SK-N-SH treated with all-trans-retinoic acid at 6 μM for 48 hours (cell line): Measurements from ENCODE around the gene SBK2.

Experiments used
- ATAC-seq: fragments of 200-7000 bp; cut with Tn5 transposase; 3 replicates; pipeline ENCODE4 v1.9.1; 2020; ENCODE audit warnings: mild to moderate bottlenecking, moderate library complexity
- BACH2 ChIP-seq: fragments of 250-450 bp; sonication (Bioruptor Pico); IDR thresholded peaks from 2 replicates; pipeline ENCODE4 v1.9.0; 2021; ENCODE audit warnings: mild to moderate bottlenecking, borderline replicate concordance
- CSDC2 ChIP-seq: fragments of 250-450 bp; sonication (Bioruptor Pico); IDR thresholded peaks from 2 replicates; pipeline ENCODE4 v1.5.0; 2020; ENCODE audit warnings: mild to moderate bottlenecking, moderate library complexity
- GLIS3 ChIP-seq: fragments of 250-450 bp; sonication (Bioruptor Pico); IDR thresholded peaks from 2 replicates; pipeline ENCODE4 v1.5.0; 2020; ENCODE audit warnings: mild to moderate bottlenecking, moderate library complexity
- OSR1 ChIP-seq: fragments of 250-450 bp; sonication (Bioruptor Pico); IDR thresholded peaks from 2 replicates; pipeline ENCODE4 v1.8.0; 2022; ENCODE audit warnings: moderate library complexity, mild to moderate bottlenecking, inconsistent platforms
- PPARA ChIP-seq: fragments of 250-450 bp; sonication (Bioruptor Pico); IDR thresholded peaks from 2 replicates; pipeline ENCODE4 v1.5.0; 2020; ENCODE audit warnings: mild to moderate bottlenecking, borderline replicate concordance
- RARB ChIP-seq: fragments of 250-450 bp; sonication (Bioruptor Pico); IDR thresholded peaks from 2 replicates; pipeline ENCODE4 v1.8.0; 2021; ENCODE audit warnings: mild to moderate bottlenecking, moderate library complexity
- SNAI2 ChIP-seq: fragments of 250-450 bp; sonication (Bioruptor Pico); IDR thresholded peaks from 2 replicates; pipeline ENCODE4 v1.5.0; 2020; ENCODE audit warnings: mild to moderate bottlenecking, moderate library complexity
- TCF4 ChIP-seq: fragments of 250-450 bp; sonication (Bioruptor Pico); IDR thresholded peaks from 2 replicates; pipeline ENCODE4 v1.8.0; 2021; ENCODE audit warnings: mild to moderate bottlenecking, moderate library complexity, borderline replicate concordance
- TOX ChIP-seq: fragments of 250-450 bp; sonication (Bioruptor Pico); IDR thresholded peaks from 2 replicates; pipeline ENCODE4 v1.8.0; 2021; ENCODE audit warnings: mild to moderate bottlenecking, moderate library complexity, borderline replicate concordance
- ZC3H10 ChIP-seq: fragments of 250-450 bp; sonication (Bioruptor Pico); IDR thresholded peaks from 2 replicates; pipeline ENCODE4 v1.5.1; 2021; ENCODE audit warnings: mild to moderate bottlenecking, moderate library complexity
- ZFP3 ChIP-seq: fragments of 250-450 bp; sonication (Bioruptor Pico); IDR thresholded peaks from 2 replicates; pipeline ENCODE4 v1.5.0; 2020; ENCODE audit warnings: mild to moderate bottlenecking, moderate library complexity
- ZFP30 ChIP-seq: fragments of 450-650 bp; formaldehyde crosslinking; IDR thresholded peaks from 2 replicates; pipeline ENCODE4 v1.5.0; 2022; ENCODE audit warnings: mild to moderate bottlenecking, moderate library complexity
- ZNF565 ChIP-seq: fragments of 450-650 bp; formaldehyde crosslinking; conservative IDR thresholded peaks from 2 replicates; pipeline ENCODE4 v1.5.0; 2020; ENCODE audit warnings: low read depth, mild to moderate bottlenecking, moderate library complexity
- ZNF70 ChIP-seq: fragments of 450-650 bp; formaldehyde crosslinking; IDR thresholded peaks from 2 replicates; pipeline ENCODE4 v1.5.0; 2020; ENCODE audit warnings: mild to moderate bottlenecking, moderate library complexity
- ZNF8 ChIP-seq: fragments of 450-650 bp; formaldehyde crosslinking; IDR thresholded peaks from 2 replicates; pipeline ENCODE4 v1.5.0; 2020; ENCODE audit warnings: mild to moderate bottlenecking, moderate library complexity
- TF ChIP-seq, protein P1 (sequence below): fragments of 250-450 bp; sonication (Bioruptor Pico); IDR thresholded peaks from 2 replicates; pipeline ENCODE4 v1.5.1; 2020; ENCODE audit warnings: low read depth, mild to moderate bottlenecking, moderate library complexity
- TF ChIP-seq, protein P2 (sequence below): fragments of 250-450 bp; sonication (Bioruptor Pico); IDR thresholded peaks from 2 replicates; pipeline ENCODE4 v1.5.1; 2021; ENCODE audit warnings: mild to moderate bottlenecking, moderate library complexity
- TF ChIP-seq, protein P3 (sequence below): fragments of 250-450 bp; sonication (Bioruptor Pico); IDR thresholded peaks from 2 replicates; pipeline ENCODE4 v1.8.0; 2020; ENCODE audit warnings: mild to moderate bottlenecking, moderate library complexity, borderline replicate concordance
- TF ChIP-seq, protein P4 (sequence below): fragments of 250-450 bp; sonication (Bioruptor Pico); IDR thresholded peaks from 2 replicates; pipeline ENCODE4 v1.8.0; 2021; ENCODE audit warnings: low read depth, mild to moderate bottlenecking, moderate library complexity, borderline replicate concordance
- TF ChIP-seq, protein P5 (sequence below): fragments of 250-450 bp; sonication (Bioruptor Pico); IDR thresholded peaks from 2 replicates; pipeline ENCODE4 v1.5.0; 2020; ENCODE audit warnings: mild to moderate bottlenecking, moderate library complexity

The SBK2 gene

DNA sequence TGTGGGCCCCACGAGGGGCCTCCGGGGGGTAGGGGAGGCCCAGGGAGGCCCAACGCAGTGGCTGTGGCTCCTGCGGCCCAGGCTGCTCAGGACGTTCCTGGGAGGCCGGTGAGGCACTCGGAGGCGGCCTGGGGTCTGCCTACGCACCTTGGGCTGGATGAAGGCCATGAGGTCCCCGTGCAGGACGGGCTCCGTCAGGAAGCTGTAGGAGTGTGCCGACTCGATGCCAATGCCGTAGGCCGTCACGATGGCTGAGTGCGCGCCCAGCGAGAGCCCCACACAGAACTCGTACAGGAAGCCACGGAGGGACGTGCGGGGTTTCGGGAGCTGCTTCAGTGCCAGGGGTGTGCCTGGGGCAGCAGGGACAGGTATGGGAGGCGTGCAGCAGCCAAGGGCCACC lies 5.9 kb downstream of the SBK2 start:
- no peak for ATAC-seq

DNA sequence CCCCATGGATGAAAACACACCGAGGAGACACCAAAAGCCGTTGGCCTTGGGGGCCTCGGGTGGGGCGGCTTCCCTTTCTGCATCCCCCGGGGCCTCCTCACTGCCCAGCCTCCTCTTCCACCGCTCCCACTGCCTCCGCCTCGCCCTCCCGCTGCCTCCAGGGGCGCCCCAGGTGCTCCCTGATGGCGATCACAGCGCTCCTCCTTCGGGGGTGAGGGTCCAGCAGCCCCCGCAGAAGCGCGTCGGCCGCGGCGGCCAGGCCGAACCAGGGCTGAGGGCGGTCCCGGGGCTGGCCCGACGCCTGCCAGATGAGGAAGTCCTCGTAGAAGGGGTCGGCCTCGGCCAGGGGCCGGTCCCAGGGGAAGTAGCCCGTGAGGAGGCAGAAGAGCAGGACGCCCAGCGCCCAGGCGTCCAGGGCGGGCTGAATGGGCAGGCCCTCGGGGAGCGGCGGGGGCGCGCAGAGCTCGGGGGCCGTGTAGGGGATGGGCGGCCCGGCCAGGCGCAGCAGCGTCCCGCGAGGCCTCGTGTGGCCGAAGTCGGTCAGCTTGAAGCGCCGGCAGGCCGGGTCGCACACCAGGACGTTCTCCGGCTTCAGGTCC lies 7.2 kb downstream of the SBK2 start:
- no peak for ATAC-seq
- TF ChIP-seq OSR1 (CRISPR knock-in tag) (no peak), TCF4 (CRISPR knock-in tag) (no peak), RARB (CRISPR knock-in tag) (no peak), TOX (no peak), ZC3H10 (CRISPR knock-in tag) (no peak), SNAI2 (CRISPR knock-in tag) (no peak), PPARA (CRISPR knock-in tag) (no peak), ZNF8 (CRISPR knock-in tag) (no peak), BACH2 (CRISPR knock-in tag) (no peak)
- TF ChIP-seq, protein P1, sequence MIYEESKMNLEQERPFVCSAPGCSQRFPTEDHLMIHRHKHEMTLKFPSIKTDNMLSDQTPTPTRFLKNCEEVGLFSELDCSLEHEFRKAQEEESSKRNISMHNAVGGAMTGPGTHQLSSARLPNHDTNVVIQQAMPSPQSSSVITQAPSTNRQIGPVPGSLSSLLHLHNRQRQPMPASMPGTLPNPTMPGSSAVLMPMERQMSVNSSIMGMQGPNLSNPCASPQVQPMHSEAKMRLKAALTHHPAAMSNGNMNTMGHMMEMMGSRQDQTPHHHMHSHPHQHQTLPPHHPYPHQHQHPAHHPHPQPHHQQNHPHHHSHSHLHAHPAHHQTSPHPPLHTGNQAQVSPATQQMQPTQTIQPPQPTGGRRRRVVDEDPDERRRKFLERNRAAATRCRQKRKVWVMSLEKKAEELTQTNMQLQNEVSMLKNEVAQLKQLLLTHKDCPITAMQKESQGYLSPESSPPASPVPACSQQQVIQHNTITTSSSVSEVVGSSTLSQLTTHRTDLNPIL (CRISPR knock-in tag), result no peak
- TF ChIP-seq, protein P2, sequence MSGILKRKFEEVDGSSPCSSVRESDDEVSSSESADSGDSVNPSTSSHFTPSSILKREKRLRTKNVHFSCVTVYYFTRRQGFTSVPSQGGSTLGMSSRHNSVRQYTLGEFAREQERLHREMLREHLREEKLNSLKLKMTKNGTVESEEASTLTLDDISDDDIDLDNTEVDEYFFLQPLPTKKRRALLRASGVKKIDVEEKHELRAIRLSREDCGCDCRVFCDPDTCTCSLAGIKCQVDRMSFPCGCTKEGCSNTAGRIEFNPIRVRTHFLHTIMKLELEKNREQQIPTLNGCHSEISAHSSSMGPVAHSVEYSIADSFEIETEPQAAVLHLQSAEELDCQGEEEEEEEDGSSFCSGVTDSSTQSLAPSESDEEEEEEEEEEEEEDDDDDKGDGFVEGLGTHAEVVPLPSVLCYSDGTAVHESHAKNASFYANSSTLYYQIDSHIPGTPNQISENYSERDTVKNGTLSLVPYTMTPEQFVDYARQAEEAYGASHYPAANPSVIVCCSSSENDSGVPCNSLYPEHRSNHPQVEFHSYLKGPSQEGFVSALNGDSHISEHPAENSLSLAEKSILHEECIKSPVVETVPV (CRISPR knock-in tag), result no peak
- TF ChIP-seq, all 23 proteins: peak for 0

More for the DNA sequence above, 5.9 kb downstream of the SBK2 start:
- TF ChIP-seq ZNF565 (CRISPR knock-in tag) (no peak), PPARA (CRISPR knock-in tag) (no peak), ZFP30 (CRISPR knock-in tag) (no peak), ZNF8 (CRISPR knock-in tag) (no peak), BACH2 (CRISPR knock-in tag) (no peak), TOX (no peak), RARB (CRISPR knock-in tag) (no peak), CSDC2 (CRISPR knock-in tag) (no peak), TCF4 (CRISPR knock-in tag) (no peak), OSR1 (CRISPR knock-in tag) (no peak), GLIS3 (CRISPR knock-in tag) (no peak), ZNF70 (CRISPR knock-in tag) (no peak), ZFP3 (CRISPR knock-in tag) (no peak)
- TF ChIP-seq, protein P3, sequence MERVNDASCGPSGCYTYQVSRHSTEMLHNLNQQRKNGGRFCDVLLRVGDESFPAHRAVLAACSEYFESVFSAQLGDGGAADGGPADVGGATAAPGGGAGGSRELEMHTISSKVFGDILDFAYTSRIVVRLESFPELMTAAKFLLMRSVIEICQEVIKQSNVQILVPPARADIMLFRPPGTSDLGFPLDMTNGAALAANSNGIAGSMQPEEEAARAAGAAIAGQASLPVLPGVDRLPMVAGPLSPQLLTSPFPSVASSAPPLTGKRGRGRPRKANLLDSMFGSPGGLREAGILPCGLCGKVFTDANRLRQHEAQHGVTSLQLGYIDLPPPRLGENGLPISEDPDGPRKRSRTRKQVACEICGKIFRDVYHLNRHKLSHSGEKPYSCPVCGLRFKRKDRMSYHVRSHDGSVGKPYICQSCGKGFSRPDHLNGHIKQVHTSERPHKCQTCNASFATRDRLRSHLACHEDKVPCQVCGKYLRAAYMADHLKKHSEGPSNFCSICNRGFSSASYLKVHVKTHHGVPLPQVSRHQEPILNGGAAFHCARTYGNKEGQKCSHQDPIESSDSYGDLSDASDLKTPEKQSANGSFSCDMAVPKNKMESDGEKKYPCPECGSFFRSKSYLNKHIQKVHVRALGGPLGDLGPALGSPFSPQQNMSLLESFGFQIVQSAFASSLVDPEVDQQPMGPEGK (CRISPR knock-in tag), result no peak
- TF ChIP-seq, protein P1 (CRISPR knock-in tag), result no peak
- TF ChIP-seq, protein P4, sequence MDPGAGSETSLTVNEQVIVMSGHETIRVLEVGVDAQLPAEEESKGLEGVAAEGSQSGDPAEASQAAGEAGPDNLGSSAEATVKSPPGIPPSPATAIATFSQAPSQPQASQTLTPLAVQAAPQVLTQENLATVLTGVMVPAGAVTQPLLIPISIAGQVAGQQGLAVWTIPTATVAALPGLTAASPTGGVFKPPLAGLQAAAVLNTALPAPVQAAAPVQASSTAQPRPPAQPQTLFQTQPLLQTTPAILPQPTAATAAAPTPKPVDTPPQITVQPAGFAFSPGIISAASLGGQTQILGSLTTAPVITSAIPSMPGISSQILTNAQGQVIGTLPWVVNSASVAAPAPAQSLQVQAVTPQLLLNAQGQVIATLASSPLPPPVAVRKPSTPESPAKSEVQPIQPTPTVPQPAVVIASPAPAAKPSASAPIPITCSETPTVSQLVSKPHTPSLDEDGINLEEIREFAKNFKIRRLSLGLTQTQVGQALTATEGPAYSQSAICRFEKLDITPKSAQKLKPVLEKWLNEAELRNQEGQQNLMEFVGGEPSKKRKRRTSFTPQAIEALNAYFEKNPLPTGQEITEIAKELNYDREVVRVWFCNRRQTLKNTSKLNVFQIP (CRISPR knock-in tag), result no peak
- TF ChIP-seq, protein P5, sequence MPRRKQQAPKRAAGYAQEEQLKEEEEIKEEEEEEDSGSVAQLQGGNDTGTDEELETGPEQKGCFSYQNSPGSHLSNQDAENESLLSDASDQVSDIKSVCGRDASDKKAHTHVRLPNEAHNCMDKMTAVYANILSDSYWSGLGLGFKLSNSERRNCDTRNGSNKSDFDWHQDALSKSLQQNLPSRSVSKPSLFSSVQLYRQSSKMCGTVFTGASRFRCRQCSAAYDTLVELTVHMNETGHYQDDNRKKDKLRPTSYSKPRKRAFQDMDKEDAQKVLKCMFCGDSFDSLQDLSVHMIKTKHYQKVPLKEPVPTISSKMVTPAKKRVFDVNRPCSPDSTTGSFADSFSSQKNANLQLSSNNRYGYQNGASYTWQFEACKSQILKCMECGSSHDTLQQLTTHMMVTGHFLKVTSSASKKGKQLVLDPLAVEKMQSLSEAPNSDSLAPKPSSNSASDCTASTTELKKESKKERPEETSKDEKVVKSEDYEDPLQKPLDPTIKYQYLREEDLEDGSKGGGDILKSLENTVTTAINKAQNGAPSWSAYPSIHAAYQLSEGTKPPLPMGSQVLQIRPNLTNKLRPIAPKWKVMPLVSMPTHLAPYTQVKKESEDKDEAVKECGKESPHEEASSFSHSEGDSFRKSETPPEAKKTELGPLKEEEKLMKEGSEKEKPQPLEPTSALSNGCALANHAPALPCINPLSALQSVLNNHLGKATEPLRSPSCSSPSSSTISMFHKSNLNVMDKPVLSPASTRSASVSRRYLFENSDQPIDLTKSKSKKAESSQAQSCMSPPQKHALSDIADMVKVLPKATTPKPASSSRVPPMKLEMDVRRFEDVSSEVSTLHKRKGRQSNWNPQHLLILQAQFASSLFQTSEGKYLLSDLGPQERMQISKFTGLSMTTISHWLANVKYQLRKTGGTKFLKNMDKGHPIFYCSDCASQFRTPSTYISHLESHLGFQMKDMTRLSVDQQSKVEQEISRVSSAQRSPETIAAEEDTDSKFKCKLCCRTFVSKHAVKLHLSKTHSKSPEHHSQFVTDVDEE (CRISPR knock-in tag), result no peak
- TF ChIP-seq, protein P2 (CRISPR knock-in tag), result no peak
